Heart left ventricle (tissue), 16 donors: Measurements from ENCODE around the gene ICOSLG. TPM values are rescaled to one million over a fixed set of nuclear protein-coding genes. Genes with fewer than 3 reads are reported as not detected.

ENCODE experiments used
- ATAC-seq, 4 donors: fragments of 200-7000 bp; cut with Tn5 transposase; one replicate each; pipeline ENCODE4 v1.9.1; 2020 to 2022; ENCODE audit warnings: moderate library complexity in 4 of 4, mild to moderate bottlenecking in 3 of 4, moderate number of reproducible peaks in 1 of 4
- DNase-seq, 5 donors: peaks; one replicate each; pipeline ENCODE4 v3.0.0-alpha.2; 2020
- H3K27ac ChIP-seq, 12 donors: fragments of 200-600 bp; sonication (generic) in 4 of 12; one replicate each; pipeline versions ENCODE4 v1.5.0 to v1.8.0; 2016 to 2022; ENCODE audit warnings: mild to moderate bottlenecking in 2 of 12
- H3K27me3 ChIP-seq, 9 donors: fragments of 200-600 bp; sonication (generic) in 2 of 9; one replicate each; pipeline versions ENCODE4 v1.5.1 to v1.8.0; 2016 to 2022; ENCODE audit warnings: mild to moderate bottlenecking in 3 of 9
- H3K36me3 ChIP-seq, 9 donors: fragments of 200-600 bp; sonication (generic) in 2 of 9; one replicate each; pipeline versions ENCODE4 v1.5.0 to v1.8.0; 2018 to 2022; ENCODE audit warnings: mild to moderate bottlenecking in 2 of 9
- H3K4me1 ChIP-seq, 12 donors: fragments of 200-600 bp; sonication (generic) in 4 of 12; one replicate each; pipeline versions ENCODE4 v1.5.0 to v1.8.0; 2016 to 2022; ENCODE audit warnings: mild to moderate bottlenecking in 3 of 12
- H3K4me3 ChIP-seq, 12 donors: fragments of 200-600 bp; sonication (generic) in 4 of 12; one replicate each; pipeline versions ENCODE4 v1.5.0 to v1.8.0; 2017 to 2022; ENCODE audit warnings: mild to moderate bottlenecking in 9 of 12, moderate library complexity in 4 of 12
- H3K9me3 ChIP-seq, 12 donors: fragments of 200-600 bp; sonication (generic) in 4 of 12; one replicate each; pipeline versions ENCODE4 v1.5.0 to v1.8.0; 2016 to 2022; ENCODE audit warnings: mild to moderate bottlenecking in 1 of 12
- CTCF ChIP-seq, 12 donors: fragments of 200-600 bp; sonication (generic) in 4 of 12; IDR thresholded peaks; one replicate each; pipeline versions ENCODE4 v1.5.0 to v1.8.0; 2018 to 2022; ENCODE audit warnings: antibody characterized with exemption in 12 of 12, mild to moderate bottlenecking in 5 of 12
- POLR2A ChIP-seq, 2 donors: fragments of 450-650 bp; IDR thresholded peaks; one replicate each; pipeline ENCODE4 v1.6.1; 2017; ENCODE audit warnings: antibody characterized with exemption in 2 of 2, mild to moderate bottlenecking in 2 of 2, moderate library complexity in 2 of 2
- WGBS, 4 donors: extraction: QIAGEN DNeasy Blood & Tissue Kit in 2 of 4; methylation state at CpG; one replicate each; pipeline versions ENCODE4 v1.1.5 to v1.1.7; 2013 to 2018; 5-methylcytosine and 5-hydroxymethylcytosine counted together
- intact Hi-C, 10 donors: fragments of 100-400 bp; cut with DNase I; formaldehyde crosslinking; loops; one replicate each; pipeline versions ENCODE4 v1.11.1 to v1.14.2; 2022
- polyA plus RNA-seq, 2 donors: library from polyadenylated mRNA; stranded (reverse); fragments of 200-250 nt; gene quantifications; one replicate each; pipeline ENCODE4 v1.2.3, GENCODE V29; 2013
- total RNA-seq, 9 donors: library from RNA; depleted of rRNA in 2 of 9; stranded (reverse); fragments of >200 nt in 2 of 9; fragmentation: NEBNext Ultra II Directional in 3 of 9; extraction: Animal tissue kit (Norgen Biotek cat#: 25700) in 3 of 9; gene quantifications; one replicate each; pipeline versions ENCODE4 v1.1.0 to v1.2.4, GENCODE V29; 2016 to 2023
- donor health status: ischemic (EF 13 %, LVEDD 7.1; RV severe dilation, severe dysfunction).
- donor health status: healthy with polysubstance abuse.
- donor health status: DM: no; HTN: yes; CAD: no.
- donor health status: DM: no; HTN: no; CAD: no.
- donor health status: ischemic (EF 25% LVEDD 6.9; RV normal size, moderate dysfunction).
- donor health status: ischemic (EF 25% LVEDD 5.7; RV mildly dilated, moderate dysfunction).
- donor health status: healthy.
- donor health status: DM: yes; HTN: yes; CAD: no.
- donor health status: ischemic (EF 35%, LVEDD 5.7; RV mildly dilated, moderate dysfunction).
- donor health status: nonischemic (EF 11% LVEDD 7.7; RV severe dilation, severe dysfunction).
- donor health status: DM: yes; HTN: yes; CAD: no.
- donor health status: PGD.
- donor health status: ischemic (EF 29% LVEDD 5.4; RV normal size, mild dysfunction).
- donor health status: nonischemic (EF 23%, LVEDD 6.1; RV moderate dilation, normal function).

The ICOSLG gene
- total and polyA plus RNA-seq, 11 donors, result 0.78 to 5.5 (median 1.5) TPM

GRCh38 chr21:44260066-44260465, 19.3 kb upstream of the ICOSLG start:
- ATAC-seq (no peak), DNase-seq (no peak)
- 59 to 73% (median 67%) methylated on average over 4 of the region's 4 CpGs for WGBS, 4 donors
- peaks cover 0 to 11% (median 1%) of the 10 kb centered on the region in 12 donors for H3K9me3 ChIP-seq
- H3K27me3 ChIP-seq, result peaks cover 0 to 8% (median 0%) of the 10 kb centered on the region in 9 donors
- H3K4me1 ChIP-seq, result no peaks in the 10 kb centered on the region
- H3K4me3 ChIP-seq, result no peak overlapping the region
- H3K27ac ChIP-seq, result no peak overlapping the region
- intact Hi-C loops, result no loop called here
- no peaks in the 10 kb centered on the region for H3K36me3 ChIP-seq
- TF ChIP-seq CTCF (IDR thresholded peaks at IDR 0.05), result no peak
- TF ChIP-seq POLR2A (IDR thresholded peaks at IDR 0.05), result no peak

- Histone ChIP-seq H3K4me3 (no peak overlapping the region), H3K9me3 (peaks cover 0 to 11% (median 1%) of the 10 kb centered on the region in 12 donors), H3K27ac (no peak overlapping the region), H3K4me1 (peaks cover 0 to 6% (median 0%) of the 10 kb centered on the region in 12 donors), H3K36me3 (no peaks in the 10 kb centered on the region), H3K27me3 (peaks cover 0 to 8% (median 0%) of the 10 kb centered on the region in 9 donors)
- intact Hi-C loops, result no loop called here
- DNase-seq, result peak in 1 of 5 donors; percentile 40
- WGBS, 4 donors, result 75 to 87% (median 80%) methylated on average over 22 of the region's 22 CpGs
- TF ChIP-seq CTCF (IDR thresholded peaks at IDR 0.05) (no peak), POLR2A (IDR thresholded peaks at IDR 0.05) (no peak)
- no peak for ATAC-seq
Measured at GRCh38 chr21:44259082-44259705, 18.5 kb upstream of the ICOSLG start.

GRCh38 chr21:44258056-44258725, 17.4 kb upstream of the ICOSLG start:
- Histone ChIP-seq H3K36me3 (no peaks in the 10 kb centered on the region), H3K9me3 (peaks cover 0 to 11% (median 1%) of the 10 kb centered on the region in 12 donors), H3K27ac (no peak overlapping the region), H3K4me3 (no peak overlapping the region), H3K27me3 (peaks cover 0 to 2% (median 0%) of the 10 kb centered on the region in 9 donors), H3K4me1 (peaks cover 0 to 7% (median 0%) of the 10 kb centered on the region in 12 donors)
- TF ChIP-seq POLR2A (IDR thresholded peaks at IDR 0.05) (no peak), CTCF (IDR thresholded peaks at IDR 0.05) (no peak)
- intact Hi-C loops, result no loop called here
- ATAC-seq (no peak), DNase-seq (peak in 1 of 5 donors; percentile 42)
- WGBS, 4 donors, result 88 to 93% (median 89%) methylated on average over 20 to 34 of the region's 34 CpGs

DNA sequence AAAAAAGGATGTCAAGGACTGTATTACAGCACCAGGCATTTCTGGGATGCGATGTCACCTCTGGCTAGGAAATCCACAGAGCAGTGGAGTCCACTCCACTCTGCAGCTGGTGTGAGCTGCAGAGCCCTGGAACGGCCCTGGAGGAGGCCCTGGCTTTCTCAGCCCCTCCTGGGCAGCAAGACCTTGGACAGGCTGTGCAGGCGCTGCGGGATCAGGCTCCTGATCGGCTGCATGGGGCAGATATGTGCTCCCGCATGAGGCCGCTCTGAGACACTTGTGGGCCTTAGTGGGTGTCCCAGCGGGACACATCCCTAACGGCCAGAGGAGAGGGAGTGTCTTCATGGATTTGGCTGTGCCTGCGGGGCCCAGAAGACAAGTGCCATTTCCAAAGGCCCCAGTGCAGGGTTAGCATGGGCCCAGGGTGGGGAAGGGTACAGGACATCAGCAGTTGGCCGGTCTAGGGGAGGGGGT, 14.8 kb upstream of the ICOSLG start:
- WGBS, 4 donors, result 79 to 90% (median 82%) methylated on average over 7 to 11 of the region's 11 CpGs
- peaks cover 0 to 10% (median 1%) of the 10 kb centered on the region in 12 donors for H3K9me3 ChIP-seq
- intact Hi-C loops, result no loop called here
- DNase-seq (peak in 1 of 5 donors; percentile 29), ATAC-seq (peak in 1 of 4 donors; percentile 38)
- TF ChIP-seq POLR2A (IDR thresholded peaks at IDR 0.05), result no peak
- no peak for TF ChIP-seq CTCF (IDR thresholded peaks at IDR 0.05)
- H3K36me3 ChIP-seq, result no peaks in the 10 kb centered on the region
- no peak overlapping the region for H3K27ac ChIP-seq
- H3K27me3 ChIP-seq, result peaks cover 0 to 2% (median 0%) of the 10 kb centered on the region in 9 donors
- peaks cover 0 to 7% (median 0%) of the 10 kb centered on the region in 12 donors for H3K4me1 ChIP-seq
- no peak overlapping the region for H3K4me3 ChIP-seq
